ENCODE measurements around the gene PLA2G7.
"Not testable (repeated sequence)": the region's sequence is repeated elsewhere in the genome, so short reads cannot be mapped to it uniquely, and the experiment has no call there.

Gene PLA2G7

GRCh38 chr6:46748940-46749503 lies 13.8 kb upstream of the PLA2G7 start:
- no peak for DNase-seq (ENCODE audit: low read depth)

DNA sequence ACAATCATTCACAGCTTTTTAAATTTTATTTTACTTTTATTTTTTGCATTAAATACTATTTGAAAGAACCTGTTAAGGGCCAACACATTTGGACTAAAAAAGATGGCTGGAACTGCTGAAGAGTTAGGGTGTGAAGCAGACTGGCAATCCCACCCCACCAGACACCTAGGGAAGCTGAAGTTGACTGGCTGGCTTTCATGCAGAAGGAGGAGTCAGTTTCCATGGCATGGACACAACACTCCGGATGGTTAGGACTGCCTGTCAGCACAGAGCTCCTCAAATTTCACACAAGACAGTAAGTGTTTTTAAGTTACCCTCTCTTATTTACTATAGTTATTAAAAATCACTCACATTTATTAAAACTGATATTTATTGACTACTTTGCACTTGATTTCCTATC lies 11.5 kb upstream of the PLA2G7 start, which contains the start of gene ANKRD66:
Gene ANKRD66, plus strand, starts transcription at position 238 of the 400 bp plus-strand sequence. CDS start 5,016 bp downstream, outside the sequence.
- DNase-seq (ENCODE audit: low read depth) = no peak

- no peak for DNase-seq (ENCODE audit: low read depth)
Measured at GRCh38 chr6:46745973-46746372, 10.8 kb upstream of the PLA2G7 start.

- not testable (repeated sequence) for DNase-seq (ENCODE audit: low read depth)
Measured at GRCh38 chr6:46744159-46744725, 9.1 kb upstream of the PLA2G7 start.

GRCh38 chr6:46743425-46744158 lies 8.4 kb upstream of the PLA2G7 start:
- DNase-seq (ENCODE audit: low read depth) = no peak

- no peak for DNase-seq (ENCODE audit: low read depth)
Measured at GRCh38 chr6:46741910-46742309, 6.7 kb upstream of the PLA2G7 start.

DNA sequence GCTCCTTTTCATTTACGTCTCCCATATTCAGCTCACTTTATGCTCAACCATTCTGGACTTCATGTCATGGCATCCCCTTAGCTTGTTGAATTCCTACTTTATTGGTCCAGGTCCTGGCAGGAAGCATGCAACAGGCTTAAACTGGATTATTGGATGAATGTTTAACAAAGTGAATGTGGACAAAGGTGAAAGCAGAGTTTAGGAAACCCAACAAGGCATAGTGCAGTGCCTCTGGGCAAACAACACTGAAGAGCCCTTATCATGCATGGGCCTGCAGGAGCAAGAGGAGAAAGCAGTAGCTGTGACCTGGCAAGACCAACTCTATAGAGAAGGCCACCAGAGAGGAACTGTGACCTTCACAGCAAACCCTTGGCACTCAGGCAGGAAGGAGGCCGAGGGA lies 6.3 kb upstream of the PLA2G7 start:
- DNase-seq (ENCODE audit: low read depth) = no peak

GRCh38 chr6:46736906-46737305 lies 1.7 kb upstream of the PLA2G7 start:
- DNase-seq (ENCODE audit: low read depth) = no peak

- no peak for DNase-seq (ENCODE audit: low read depth)
Measured at GRCh38 chr6:46735720-46736031, 501 bp upstream of the PLA2G7 start.

DNA sequence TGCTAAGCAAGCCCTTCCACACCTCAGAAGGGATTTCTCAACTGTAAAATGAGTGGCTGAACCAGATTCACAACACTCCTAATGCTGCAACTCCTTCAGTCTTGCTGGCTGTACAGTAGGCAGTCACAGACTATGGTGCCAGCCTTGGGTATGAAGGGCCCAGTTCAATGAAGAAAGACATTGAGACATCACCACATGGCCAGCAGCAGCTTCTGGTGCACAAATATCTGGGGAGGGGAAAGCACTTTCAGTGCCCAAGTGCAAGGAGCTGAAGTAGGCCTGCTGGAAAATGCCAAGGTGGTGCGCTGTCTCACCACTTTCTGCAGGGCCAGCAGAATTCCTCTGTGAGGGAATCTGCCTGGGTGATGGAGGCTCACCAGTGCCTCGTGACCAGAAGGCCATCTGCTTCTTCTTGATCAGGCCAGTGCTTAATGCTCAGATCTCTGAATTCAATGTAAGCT lies 1.8 kb downstream of the PLA2G7 start:
- DNase-seq (ENCODE audit: low read depth) = no peak

- DNase-seq (ENCODE audit: low read depth) = no peak
Measured at GRCh38 chr6:46730921-46731461, 4.2 kb downstream of the PLA2G7 start.

DNA sequence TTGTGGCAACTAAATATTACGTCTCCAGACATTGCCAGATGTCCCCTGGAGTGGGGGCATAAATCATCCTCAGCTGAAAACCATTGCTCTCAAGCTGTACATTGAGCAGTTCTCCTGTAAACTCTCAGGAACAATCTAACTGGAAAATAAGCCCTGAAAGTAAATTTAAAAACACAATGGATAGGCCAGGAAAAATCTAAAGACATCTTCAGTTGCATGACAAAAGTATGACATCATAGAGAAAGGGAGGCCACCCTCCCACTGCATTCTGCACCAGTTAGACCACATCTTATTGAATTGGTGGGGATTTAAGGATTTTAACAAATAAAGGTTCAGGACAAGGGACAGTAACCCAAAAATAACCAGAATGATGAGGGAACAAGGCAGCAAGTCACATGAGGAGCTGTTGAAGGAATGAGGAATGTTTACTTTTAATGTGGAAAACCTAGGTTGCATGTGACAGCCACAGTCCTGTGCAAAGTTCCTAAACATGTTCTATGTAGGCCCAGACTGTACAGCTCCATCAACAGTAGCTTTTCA lies 5.3 kb downstream of the PLA2G7 start:
- no peak for DNase-seq (ENCODE audit: low read depth)

GRCh38 chr6:46720401-46720800 lies 14.8 kb downstream of the PLA2G7 start:
- DNase-seq (ENCODE audit: low read depth) = no peak

GRCh38 chr6:46719099-46719498 lies 16.1 kb downstream of the PLA2G7 start:
- DNase-seq (ENCODE audit: low read depth) = no peak

GRCh38 chr6:46715141-46715540 lies 20.0 kb downstream of the PLA2G7 start:
- no peak for DNase-seq (ENCODE audit: low read depth)

GRCh38 chr6:46711491-46711890 lies 23.7 kb downstream of the PLA2G7 start:
- DNase-seq (ENCODE audit: low read depth) = no peak

- DNase-seq (ENCODE audit: low read depth) = no peak
Measured at GRCh38 chr6:46706464-46706863, 28.7 kb downstream of the PLA2G7 start.

DNA sequence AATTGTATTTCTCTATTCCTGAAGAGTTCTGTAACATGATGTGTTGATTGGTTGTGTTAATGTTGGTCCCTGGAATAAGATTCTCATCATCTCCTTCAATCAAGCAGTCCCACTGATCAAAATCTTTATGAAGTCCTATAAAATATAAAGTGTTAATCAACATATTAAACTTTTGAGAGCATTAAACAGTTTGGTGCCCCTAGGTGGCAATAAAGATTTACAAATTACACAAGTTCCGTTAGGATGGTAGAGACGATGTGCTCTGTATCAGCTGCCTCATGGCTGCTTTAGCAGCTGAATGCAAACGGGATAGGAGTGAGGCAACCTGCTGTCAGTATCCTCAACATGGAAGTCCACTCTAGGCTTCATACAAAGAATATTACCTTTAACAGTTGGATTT lies 30.6 kb downstream of the PLA2G7 start:
- no peak for DNase-seq (ENCODE audit: low read depth)

DNA sequence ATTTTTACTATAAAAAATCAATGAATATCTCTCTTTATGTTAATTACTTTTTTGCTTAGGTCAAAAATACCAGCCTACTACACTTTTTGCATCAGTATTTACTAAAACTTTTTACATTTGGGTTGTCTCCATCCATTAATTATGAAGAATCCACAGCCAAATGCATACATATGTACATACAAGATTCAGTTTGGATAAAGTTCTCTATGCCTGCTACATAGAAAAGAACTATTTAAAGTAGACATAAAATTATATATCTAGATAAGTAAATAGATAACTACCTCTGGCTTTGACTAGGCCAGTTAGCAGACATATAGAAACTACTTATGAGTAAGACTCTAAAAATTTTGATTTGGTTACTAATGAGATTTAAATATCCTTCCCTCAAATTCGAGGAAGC lies 35.2 kb downstream of the PLA2G7 start:
- no peak for DNase-seq (ENCODE audit: low read depth)

DNA sequence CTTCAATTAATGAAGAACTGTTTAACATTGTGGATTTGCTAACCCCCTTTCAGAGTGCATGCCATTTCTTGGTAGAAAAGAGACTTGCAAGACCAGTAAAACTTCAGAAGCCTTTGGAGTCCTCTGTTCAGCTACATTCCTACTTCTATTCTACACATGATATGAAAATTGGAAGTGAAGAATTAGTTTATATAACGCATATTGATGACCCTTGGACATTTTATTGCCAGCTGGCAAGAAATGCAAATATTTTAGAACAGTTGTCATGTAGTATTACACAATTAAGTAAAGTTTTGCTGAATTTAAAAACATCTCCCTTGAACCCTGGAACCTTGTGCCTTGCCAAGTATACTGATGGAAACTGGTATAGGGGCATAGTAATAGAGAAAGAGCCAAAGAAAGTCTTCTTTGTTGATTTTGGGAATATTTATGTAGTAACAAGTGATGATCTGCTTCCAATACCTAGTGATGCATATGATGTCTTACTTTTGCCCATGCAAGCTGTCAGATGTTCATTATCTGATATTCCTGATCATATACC lies 44.2 kb downstream of the PLA2G7 start:
- no peak for DNase-seq (ENCODE audit: low read depth)

- no peak for DNase-seq (ENCODE audit: low read depth)
Measured at GRCh38 chr6:46690141-46690755, 44.9 kb downstream of the PLA2G7 start.

GRCh38 chr6:46689657-46690056 lies 45.5 kb downstream of the PLA2G7 start:
- DNase-seq (ENCODE audit: low read depth) = no peak

All from activated T-cell treated with anti-CD3 and anti-CD28 coated beads for 24 hours (primary cell).